ENCODE results near the gene DPPA5. TPM values are rescaled to one million over a fixed set of nuclear protein-coding genes. Genes with fewer than 3 reads are reported as not detected.

Gene DPPA5
- total RNA-seq, 1 donor from 2014 or later: not detected

GRCh38 chr6:73367761-73368355 lies 13.8 kb upstream of the DPPA5 start:
- Histone ChIP-seq H3K9me3 (no peaks in the 10 kb centered on the region), H3K27ac (no peak overlapping the region), H3K4me1 (no peaks in the 10 kb centered on the region), H3K27me3 (no peaks in the 10 kb centered on the region), H3K36me3 (no peaks in the 10 kb centered on the region), H3K4me3 (no peak overlapping the region)
- TF ChIP-seq POLR2A (IDR thresholded peaks at IDR 0.05) (no peak), POLR2AphosphoS5 (IDR thresholded peaks at IDR 0.05; ENCODE audit: insufficient read depth in 1 of 2, low read depth in 1 of 2) (no peak)
- TF ChIP-seq, protein P1, sequence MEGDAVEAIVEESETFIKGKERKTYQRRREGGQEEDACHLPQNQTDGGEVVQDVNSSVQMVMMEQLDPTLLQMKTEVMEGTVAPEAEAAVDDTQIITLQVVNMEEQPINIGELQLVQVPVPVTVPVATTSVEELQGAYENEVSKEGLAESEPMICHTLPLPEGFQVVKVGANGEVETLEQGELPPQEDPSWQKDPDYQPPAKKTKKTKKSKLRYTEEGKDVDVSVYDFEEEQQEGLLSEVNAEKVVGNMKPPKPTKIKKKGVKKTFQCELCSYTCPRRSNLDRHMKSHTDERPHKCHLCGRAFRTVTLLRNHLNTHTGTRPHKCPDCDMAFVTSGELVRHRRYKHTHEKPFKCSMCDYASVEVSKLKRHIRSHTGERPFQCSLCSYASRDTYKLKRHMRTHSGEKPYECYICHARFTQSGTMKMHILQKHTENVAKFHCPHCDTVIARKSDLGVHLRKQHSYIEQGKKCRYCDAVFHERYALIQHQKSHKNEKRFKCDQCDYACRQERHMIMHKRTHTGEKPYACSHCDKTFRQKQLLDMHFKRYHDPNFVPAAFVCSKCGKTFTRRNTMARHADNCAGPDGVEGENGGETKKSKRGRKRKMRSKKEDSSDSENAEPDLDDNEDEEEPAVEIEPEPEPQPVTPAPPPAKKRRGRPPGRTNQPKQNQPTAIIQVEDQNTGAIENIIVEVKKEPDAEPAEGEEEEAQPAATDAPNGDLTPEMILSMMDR (IDR thresholded peaks at IDR 0.05): no peak
- intact Hi-C loops (cut with DNase I): no loop called here
- DNase-seq (ENCODE audit: extremely low spot score in 2 of 2): no peak

GRCh38 chr6:73364549-73364948 lies 10.5 kb upstream of the DPPA5 start:
- DNase-seq (ENCODE audit: extremely low spot score in 2 of 2): no peak
- Histone ChIP-seq H3K27ac (no peak overlapping the region), H3K36me3 (no peaks in the 10 kb centered on the region), H3K4me1 (no peaks in the 10 kb centered on the region), H3K27me3 (no peaks in the 10 kb centered on the region), H3K9me3 (no peaks in the 10 kb centered on the region), H3K4me3 (no peak overlapping the region)
- TF ChIP-seq, protein P1 (IDR thresholded peaks at IDR 0.05): no peak
- no peak for TF ChIP-seq POLR2A (IDR thresholded peaks at IDR 0.05)
- no peak for TF ChIP-seq POLR2AphosphoS5 (IDR thresholded peaks at IDR 0.05; ENCODE audit: insufficient read depth in 1 of 2, low read depth in 1 of 2)
- intact Hi-C loops (cut with DNase I): no loop called here

- no peaks in the 10 kb centered on the region for H3K27me3 ChIP-seq
- TF ChIP-seq, protein P1 (IDR thresholded peaks at IDR 0.05): no peak
- no peak for TF ChIP-seq POLR2A (IDR thresholded peaks at IDR 0.05)
- no peak for TF ChIP-seq POLR2AphosphoS5 (IDR thresholded peaks at IDR 0.05; ENCODE audit: insufficient read depth in 1 of 2, low read depth in 1 of 2)
- H3K36me3 ChIP-seq: no peaks in the 10 kb centered on the region
- H3K4me3 ChIP-seq: no peak overlapping the region
- no peak for DNase-seq (ENCODE audit: extremely low spot score in 2 of 2)
- H3K27ac ChIP-seq: no peak overlapping the region
- intact Hi-C loops (cut with DNase I): no loop called here
- no peaks in the 10 kb centered on the region for H3K4me1 ChIP-seq
- H3K9me3 ChIP-seq: no peaks in the 10 kb centered on the region
Measured at GRCh38 chr6:73364121-73364520, 10.0 kb upstream of the DPPA5 start.

GRCh38 chr6:73363537-73363875 lies 9.4 kb upstream of the DPPA5 start:
- intact Hi-C loops (cut with DNase I): no loop called here

DNA sequence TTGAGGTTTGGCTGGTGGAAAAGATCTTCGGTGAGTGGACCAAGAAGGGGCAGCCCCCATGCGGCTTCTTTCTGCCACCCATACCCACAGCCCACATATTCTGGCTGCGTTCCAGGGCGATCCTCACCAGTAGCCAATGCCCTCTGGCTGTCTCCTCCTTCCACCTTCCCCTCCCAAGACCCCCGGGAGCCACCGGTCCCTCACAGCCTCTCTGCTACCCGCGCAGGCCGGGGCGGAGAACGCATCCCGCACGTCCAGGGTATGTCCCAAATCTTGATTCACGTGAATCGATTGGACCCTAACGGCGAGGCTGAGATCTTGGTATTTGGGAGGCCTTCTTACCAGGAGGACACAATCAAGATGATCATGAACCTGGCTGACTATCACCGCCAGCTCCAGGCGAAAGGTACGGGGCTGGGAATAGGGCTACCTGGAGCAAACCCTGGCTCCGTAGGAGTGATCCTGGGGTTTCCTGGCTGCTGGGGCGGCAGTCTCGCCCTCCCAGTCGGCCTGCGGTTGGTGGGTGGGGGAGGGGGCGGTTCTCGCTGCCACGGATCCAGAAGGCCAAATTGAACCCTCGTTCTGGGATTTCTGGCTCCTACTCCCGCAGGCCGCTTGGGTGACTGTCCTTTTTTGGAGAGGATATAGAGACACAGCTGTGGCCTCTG lies 8.9 kb upstream of the DPPA5 start:
- TF ChIP-seq POLR2AphosphoS5 (IDR thresholded peaks at IDR 0.05; ENCODE audit: insufficient read depth in 1 of 2, low read depth in 1 of 2): no peak
- TF ChIP-seq, protein P1 (IDR thresholded peaks at IDR 0.05): no peak
- TF ChIP-seq POLR2A (IDR thresholded peaks at IDR 0.05): no peak
- Histone ChIP-seq H3K36me3 (no peaks in the 10 kb centered on the region), H3K27ac (no peak overlapping the region), H3K9me3 (no peaks in the 10 kb centered on the region), H3K4me3 (no peak overlapping the region), H3K4me1 (no peaks in the 10 kb centered on the region), H3K27me3 (no peaks in the 10 kb centered on the region)
- intact Hi-C loops (cut with DNase I): no loop called here
- DNase-seq (ENCODE audit: extremely low spot score in 2 of 2): no peak

More at GRCh38 chr6:73363537-73363875, 9.4 kb upstream of the DPPA5 start:
- Histone ChIP-seq H3K4me1 (no peaks in the 10 kb centered on the region), H3K9me3 (no peaks in the 10 kb centered on the region), H3K27ac (no peak overlapping the region), H3K36me3 (no peaks in the 10 kb centered on the region), H3K4me3 (no peak overlapping the region), H3K27me3 (no peaks in the 10 kb centered on the region)
- DNase-seq (ENCODE audit: extremely low spot score in 2 of 2): no peak
- no peak for TF ChIP-seq POLR2AphosphoS5 (IDR thresholded peaks at IDR 0.05; ENCODE audit: insufficient read depth in 1 of 2, low read depth in 1 of 2)
